ENCODE measurements around the gene QRICH1. TPM values are rescaled to one million over a fixed set of nuclear protein-coding genes. Genes with fewer than 3 reads are reported as not detected.
A peak's percentile ranks its signal among the peaks of the same experiment; 100 is the strongest.

The QRICH1 gene
- total RNA-seq, 1 donor from 2014 or later: 152 TPM

DNA sequence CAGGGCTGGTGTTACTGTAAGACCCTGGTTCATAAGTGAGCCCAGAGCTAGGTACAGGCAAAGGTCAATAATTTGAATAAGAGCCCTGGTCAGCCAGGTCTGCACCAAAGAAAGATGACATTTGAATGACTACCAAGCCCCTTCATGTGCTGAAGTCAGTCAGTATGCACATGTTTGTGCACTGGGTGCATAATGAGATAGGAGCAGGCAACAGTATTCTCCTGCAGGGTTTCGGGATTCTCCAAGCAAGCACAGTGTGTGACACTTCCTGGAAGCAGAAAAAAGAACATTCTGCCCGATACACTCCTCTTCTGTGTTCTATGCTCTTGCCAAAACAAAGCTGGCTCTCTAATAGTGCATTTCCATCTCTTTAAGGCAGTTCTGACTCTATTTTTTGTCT is 59.2 kb downstream of the QRICH1 start:
- H3K4me3 Mint-ChIP-seq: no peak overlapping the region
- H3K9me3 Mint-ChIP-seq: no peaks in the 10 kb centered on the region
- intact Hi-C loops (cut with micrococcal nuclease): no loop called here
- H3K27ac Mint-ChIP-seq: no peak overlapping the region
- peaks cover 3% of the 10 kb centered on the region for H3K4me1 Mint-ChIP-seq
- H3K36me3 Mint-ChIP-seq (ENCODE audit: low read depth): peaks cover 49% of the 10 kb centered on the region
- no peaks in the 10 kb centered on the region for H3K27me3 Mint-ChIP-seq
- DNase-seq: no peak

GRCh38 chr3:49032646-49033304 is 61.1 kb downstream of the QRICH1 start:
- Mint-ChIP-seq H3K4me3 (no peak overlapping the region), H3K27ac (no peak overlapping the region), H3K4me1 (peaks cover 17% of the 10 kb centered on the region), H3K27me3 (no peaks in the 10 kb centered on the region), H3K9me3 (no peaks in the 10 kb centered on the region), H3K36me3 (ENCODE audit: low read depth) (peaks cover 65% of the 10 kb centered on the region)
- intact Hi-C loops (cut with micrococcal nuclease): no loop called here
- no peak for DNase-seq

- DNase-seq: no peak
- H3K4me3 Mint-ChIP-seq: no peak overlapping the region
- peak overlapping the region; percentile 69 for H3K27ac Mint-ChIP-seq
- H3K27me3 Mint-ChIP-seq: no peaks in the 10 kb centered on the region
- intact Hi-C loops (cut with micrococcal nuclease): no loop called here
- peaks cover 32% of the 10 kb centered on the region for H3K4me1 Mint-ChIP-seq
- H3K36me3 Mint-ChIP-seq (ENCODE audit: low read depth): peaks cover 74% of the 10 kb centered on the region
- H3K9me3 Mint-ChIP-seq: no peaks in the 10 kb centered on the region
Observed at GRCh38 chr3:49030321-49030720, 63.5 kb downstream of the QRICH1 start.

DNA sequence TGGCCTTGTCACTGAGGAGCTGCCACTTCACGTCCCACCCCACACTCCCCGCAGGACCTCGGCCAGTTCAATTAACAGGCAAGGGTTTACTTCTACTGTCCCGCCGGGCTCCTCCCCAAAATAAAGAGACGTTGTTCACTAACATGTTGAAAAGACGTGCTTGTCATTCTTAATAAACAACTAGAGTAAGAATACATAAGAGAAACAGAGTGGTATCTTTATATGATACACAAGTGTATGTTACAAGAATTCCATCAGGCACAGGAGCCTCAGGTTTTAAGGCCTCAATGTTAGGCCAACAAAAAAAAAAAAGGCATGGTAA is 64.3 kb downstream of the QRICH1 start:
- Mint-ChIP-seq H3K27ac (peak overlapping the region; percentile 95), H3K27me3 (no peaks in the 10 kb centered on the region), H3K36me3 (ENCODE audit: low read depth) (peaks cover 76% of the 10 kb centered on the region), H3K9me3 (no peaks in the 10 kb centered on the region), H3K4me1 (peaks cover 33% of the 10 kb centered on the region), H3K4me3 (peak overlapping the region; percentile 98)
- intact Hi-C loops (cut with micrococcal nuclease): loop anchor here (1.0 to 10.0 kb wide), 3 partner anchors 8 to 845 kb away; partner anchors contain the start of genes CDC25A and QRICH1
- DNase-seq: no peak

GRCh38 chr3:49028673-49029562 is 65.0 kb downstream of the QRICH1 start, which contains the start of gene IMPDH2:
TSS of gene IMPDH2 (minus strand) at chr3:49029398. CDS start at chr3:49029350, 48 bp downstream.
- peak; percentile 99 for DNase-seq
- Mint-ChIP-seq H3K36me3 (ENCODE audit: low read depth) (peaks cover 81% of the 10 kb centered on the region), H3K9me3 (no peaks in the 10 kb centered on the region), H3K27ac (peak within 1 kb of the TSS; percentile 95), H3K27me3 (no peaks in the 10 kb centered on the region), H3K4me3 (peak within 1 kb of the TSS; percentile 98), H3K4me1 (peaks cover 34% of the 10 kb centered on the region)
- intact Hi-C loops (cut with micrococcal nuclease): loop anchor here (1.0 to 10.0 kb wide), 3 partner anchors 8 to 844 kb away; partner anchors contain the start of genes CDC25A and QRICH1

DNA sequence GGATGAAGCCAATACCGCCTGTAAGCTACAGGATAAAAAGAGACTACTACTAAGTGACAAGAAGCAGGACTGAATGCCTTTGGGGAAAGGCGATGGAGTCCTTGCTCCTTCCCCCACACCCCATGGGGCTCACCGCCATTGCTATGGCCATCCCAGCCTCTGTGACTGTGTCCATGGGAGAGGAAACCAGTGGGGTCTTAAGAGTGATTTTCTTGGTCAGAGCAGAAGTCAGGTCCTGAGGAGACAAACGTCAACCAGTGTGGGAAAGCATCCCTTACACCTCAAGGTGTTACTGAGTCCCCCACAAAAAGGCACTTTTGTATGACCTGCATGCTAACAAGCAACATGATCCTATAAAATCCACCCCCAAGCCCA is 65.6 kb downstream of the QRICH1 start:
- peak overlapping the region; percentile 95 for H3K27ac Mint-ChIP-seq
- H3K4me1 Mint-ChIP-seq: peaks cover 38% of the 10 kb centered on the region
- H3K27me3 Mint-ChIP-seq: no peaks in the 10 kb centered on the region
- H3K36me3 Mint-ChIP-seq (ENCODE audit: low read depth): peaks cover 86% of the 10 kb centered on the region
- peak overlapping the region; percentile 98 for H3K4me3 Mint-ChIP-seq
- intact Hi-C loops (cut with micrococcal nuclease): loop anchor here (2.0 to 10.0 kb wide), 2 partner anchors 67 to 843 kb away; partner anchors contain the start of genes CDC25A and QRICH1
- H3K9me3 Mint-ChIP-seq: no peaks in the 10 kb centered on the region
- no peak for DNase-seq

GRCh38 chr3:49027634-49028033 is 66.2 kb downstream of the QRICH1 start:
- intact Hi-C loops (cut with micrococcal nuclease): loop anchor here (2.0 to 10.0 kb wide), 2 partner anchors 67 to 843 kb away; partner anchors contain the start of genes CDC25A and QRICH1
- peak overlapping the region; percentile 98 for H3K4me3 Mint-ChIP-seq
- H3K4me1 Mint-ChIP-seq: peaks cover 42% of the 10 kb centered on the region
- no peaks in the 10 kb centered on the region for H3K27me3 Mint-ChIP-seq
- peak overlapping the region; percentile 95 for H3K27ac Mint-ChIP-seq
- peak; percentile 59 for DNase-seq
- peaks cover 90% of the 10 kb centered on the region for H3K36me3 Mint-ChIP-seq (ENCODE audit: low read depth)
- no peaks in the 10 kb centered on the region for H3K9me3 Mint-ChIP-seq

GRCh38 chr3:49026536-49026935 is 67.3 kb downstream of the QRICH1 start:
- H3K27ac Mint-ChIP-seq: no peak overlapping the region
- no peak for DNase-seq
- H3K4me1 Mint-ChIP-seq: peaks cover 42% of the 10 kb centered on the region
- no peaks in the 10 kb centered on the region for H3K27me3 Mint-ChIP-seq
- intact Hi-C loops (cut with micrococcal nuclease): loop anchor here (10.0 kb wide), 1 partner anchor 842 kb away; the partner anchor contains the start of gene CDC25A
- H3K36me3 Mint-ChIP-seq (ENCODE audit: low read depth): peaks cover 82% of the 10 kb centered on the region
- no peaks in the 10 kb centered on the region for H3K9me3 Mint-ChIP-seq
- H3K4me3 Mint-ChIP-seq: peak overlapping the region; percentile 27

GRCh38 chr3:49025793-49026520 is 67.9 kb downstream of the QRICH1 start:
- no peaks in the 10 kb centered on the region for H3K9me3 Mint-ChIP-seq
- DNase-seq: no peak
- no peaks in the 10 kb centered on the region for H3K27me3 Mint-ChIP-seq
- peaks cover 45% of the 10 kb centered on the region for H3K4me1 Mint-ChIP-seq
- intact Hi-C loops (cut with micrococcal nuclease): loop anchor here (10.0 kb wide), 1 partner anchor 841 kb away; the partner anchor contains the start of gene CDC25A
- H3K36me3 Mint-ChIP-seq (ENCODE audit: low read depth): peaks cover 79% of the 10 kb centered on the region
- peak overlapping the region; percentile 62 for H3K27ac Mint-ChIP-seq
- no peak overlapping the region for H3K4me3 Mint-ChIP-seq

GRCh38 chr3:49025005-49025792 is 68.7 kb downstream of the QRICH1 start:
- no peak overlapping the region for H3K4me3 Mint-ChIP-seq
- H3K9me3 Mint-ChIP-seq: no peaks in the 10 kb centered on the region
- peak overlapping the region; percentile 62 for H3K27ac Mint-ChIP-seq
- H3K36me3 Mint-ChIP-seq (ENCODE audit: low read depth): peaks cover 72% of the 10 kb centered on the region
- intact Hi-C loops (cut with micrococcal nuclease): loop anchor here (10.0 kb wide), 1 partner anchor 840 kb away; the partner anchor contains the start of gene CDC25A
- DNase-seq: no peak
- H3K27me3 Mint-ChIP-seq: no peaks in the 10 kb centered on the region
- peaks cover 45% of the 10 kb centered on the region for H3K4me1 Mint-ChIP-seq

GRCh38 chr3:49024449-49024848 is 69.4 kb downstream of the QRICH1 start:
- intact Hi-C loops (cut with micrococcal nuclease): loop anchor here (10.0 kb wide), 1 partner anchor 840 kb away; the partner anchor contains the start of gene CDC25A
- no peak overlapping the region for H3K4me3 Mint-ChIP-seq
- DNase-seq: no peak
- H3K4me1 Mint-ChIP-seq: peaks cover 43% of the 10 kb centered on the region
- peaks cover 67% of the 10 kb centered on the region for H3K36me3 Mint-ChIP-seq (ENCODE audit: low read depth)
- H3K27me3 Mint-ChIP-seq: no peaks in the 10 kb centered on the region
- H3K27ac Mint-ChIP-seq: peak overlapping the region; percentile 47
- H3K9me3 Mint-ChIP-seq: no peaks in the 10 kb centered on the region

DNA sequence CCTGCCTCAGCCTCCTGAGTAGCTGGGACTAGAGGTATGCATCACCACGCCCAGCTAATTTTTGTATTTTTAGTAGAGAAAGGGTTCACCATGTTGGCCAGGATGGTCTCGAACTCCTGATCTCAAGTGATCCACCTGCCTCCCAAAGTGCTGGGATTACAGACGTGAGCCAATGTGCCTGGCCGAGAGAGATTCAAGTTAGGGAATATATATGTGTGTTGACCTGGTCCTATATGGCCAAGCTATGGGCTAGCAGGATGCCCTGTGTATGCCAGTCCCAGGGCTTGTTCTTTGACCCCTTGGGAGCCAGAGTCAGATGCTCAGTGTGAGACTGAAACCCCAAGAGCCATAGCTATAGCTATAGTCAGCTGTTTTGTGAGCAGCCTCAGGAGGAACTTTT is 70.1 kb downstream of the QRICH1 start:
- peaks cover 40% of the 10 kb centered on the region for H3K4me1 Mint-ChIP-seq
- no peaks in the 10 kb centered on the region for H3K9me3 Mint-ChIP-seq
- peak overlapping the region; percentile 56 for H3K27ac Mint-ChIP-seq
- intact Hi-C loops (cut with micrococcal nuclease): loop anchor here (10.0 kb wide), 1 partner anchor 839 kb away; the partner anchor contains the start of gene CDC25A
- DNase-seq: no peak
- no peaks in the 10 kb centered on the region for H3K27me3 Mint-ChIP-seq
- H3K4me3 Mint-ChIP-seq: peak overlapping the region; percentile 96
- peaks cover 61% of the 10 kb centered on the region for H3K36me3 Mint-ChIP-seq (ENCODE audit: low read depth)
